ENCODE data around the gene DNAH3. TPM values are rescaled to one million over a fixed set of nuclear protein-coding genes. Genes with fewer than 3 reads are reported as not detected.

DNAH3 gene
- polyA plus RNA-seq, 2 of the 4 experiments (the other 2 are of a cell fraction), result 0.37 to 0.81 TPM

GRCh38 chr16:21145738-21146137 is 4.9 kb downstream of the DNAH3 start:
- TF ChIP-seq HOXA7 (CRISPR knock-in tag; IDR thresholded peaks at IDR 0.05), result no peak
- no peak for TF ChIP-seq E2F6 (IDR thresholded peaks at IDR 0.05; ENCODE audit: borderline replicate concordance, low read depth)
- no peak for TF ChIP-seq MAX (IDR thresholded peaks at IDR 0.05)
- no peak for TF ChIP-seq SMC3 (IDR thresholded peaks at IDR 0.05)
- no peak for TF ChIP-seq KDM1A (IDR thresholded peaks at IDR 0.05; ENCODE audit: low read depth)
- ChIA-PET POLR2A (no interaction called here), CTCF (interaction anchor here (0.8 to 1.8 kb wide), 4 partner anchors 11 to 295 kb away, joined by 3 to 6 read pairs (median 4); no protein-coding TSS in a partner anchor)
- 0 out of 3 replicates have a peak, but pooled peaks cover 6% of the 10 kb centered on the region for H3K4me1 ChIP-seq
- H3K4me2 ChIP-seq, result no peak overlapping the region
- 26% methylated on average over 5 of the region's 5 CpGs for WGBS (ENCODE audit: missing lambda C conversion rate)
- FAIRE-seq, result no peak
- no peak for ATAC-seq
- DNase-seq (ENCODE audit: low read depth in 1 of 2, low spot score in 1 of 2), result no peak
- H3K9me3 ChIP-seq, result no peaks in the 10 kb centered on the region
- H3K4me3 ChIP-seq, result no peak overlapping the region
- H3K27ac ChIP-seq, result no peak overlapping the region

GRCh38 chr16:21134053-21134452 is 16.6 kb downstream of the DNAH3 start:
- Histone ChIP-seq H3K4me2 (no peak overlapping the region), H3K4me3 (no peak overlapping the region), H3K9me3 (no peaks in the 10 kb centered on the region), H3K4me1 (no peaks in the 10 kb centered on the region), H3K27ac (no peak overlapping the region)
- TF ChIP-seq MAX (IDR thresholded peaks at IDR 0.05) (no peak), HDAC2 (IDR thresholded peaks at IDR 0.05) (no peak), USF2 (IDR thresholded peaks at IDR 0.05) (no peak), HEYL (CRISPR knock-in tag; IDR thresholded peaks at IDR 0.05) (no peak), REST (IDR thresholded peaks at IDR 0.05) (no peak), TP53 (CRISPR knock-in tag; IDR thresholded peaks at IDR 0.05) (no peak), NR3C1 (IDR thresholded peaks at IDR 0.05) (no peak), EHMT2 (IDR thresholded peaks at IDR 0.05; ENCODE audit: low read depth) (no peak), ZNF302 (CRISPR knock-in tag; IDR thresholded peaks at IDR 0.05) (no peak), RFX5 (IDR thresholded peaks at IDR 0.05) (no peak), CBX2 (IDR thresholded peaks at IDR 0.05; ENCODE audit: borderline replicate concordance, low read depth) (no peak), FOXS1 (CRISPR knock-in tag; IDR thresholded peaks at IDR 0.05) (no peak), GATA3 (IDR thresholded peaks at IDR 0.05; ENCODE audit: borderline replicate concordance) (no peak), SMC3 (IDR thresholded peaks at IDR 0.05) (no peak), KDM5A (IDR thresholded peaks at IDR 0.05) (no peak)
- no peak for FAIRE-seq
- ChIA-PET POLR2A (no interaction called here), CTCF (no interaction called here)
- no peak for DNase-seq (ENCODE audit: low read depth in 1 of 2, low spot score in 1 of 2)
- WGBS (ENCODE audit: missing lambda C conversion rate), result 70% methylated on average over 8 of the region's 8 CpGs
- ATAC-seq, result no peak

GRCh38 chr16:21130811-21131210 is 19.8 kb downstream of the DNAH3 start:
- Histone ChIP-seq H3K4me1 (no peaks in the 10 kb centered on the region), H3K27ac (no peak overlapping the region), H3K4me2 (no peak overlapping the region), H3K9me3 (no peaks in the 10 kb centered on the region), H3K4me3 (no peak overlapping the region)
- DNase-seq (ENCODE audit: low read depth in 1 of 2, low spot score in 1 of 2), result no peak
- ATAC-seq, result no peak
- no peak for FAIRE-seq
- ChIA-PET CTCF (interaction anchor here (1.2 kb wide), 2 partner anchors 22 to 26 kb away, joined by 3 to 8 read pairs; no protein-coding TSS in a partner anchor), POLR2A (no interaction called here)
- WGBS (ENCODE audit: missing lambda C conversion rate), result 48% methylated on average over 3 of the region's 3 CpGs
- TF ChIP-seq MAZ (IDR thresholded peaks at IDR 0.05; ENCODE audit: borderline replicate concordance, low read depth, low read length) (no peak), CBX2 (IDR thresholded peaks at IDR 0.05; ENCODE audit: borderline replicate concordance, low read depth) (no peak), JUN (IDR thresholded peaks at IDR 0.05) (no peak), CHD2 (IDR thresholded peaks at IDR 0.05; ENCODE audit: low read length, partially characterized antibody) (no peak), POLR2A (IDR thresholded peaks at IDR 0.05; ENCODE audit: low read length) (no peak), KDM1A (IDR thresholded peaks at IDR 0.05; ENCODE audit: low read depth) (no peak), CBX8 (IDR thresholded peaks at IDR 0.05) (no peak), RARB (CRISPR knock-in tag; IDR thresholded peaks at IDR 0.05) (no peak), FOXS1 (CRISPR knock-in tag; IDR thresholded peaks at IDR 0.05) (no peak), ZNF302 (CRISPR knock-in tag; IDR thresholded peaks at IDR 0.05) (no peak), PBX3 (IDR thresholded peaks at IDR 0.05) (no peak), REST (IDR thresholded peaks at IDR 0.05) (no peak)
